HUES6 (cell line): ENCODE measurements around the gene DLST.
A peak's percentile ranks its signal among the peaks of the same experiment; 100 is the strongest.

Source experiments
- H3K27ac ChIP-seq: 2 replicates; pipeline ENCODE4 v1.7.0; 2013; ENCODE audit warnings: low read depth, mild to moderate bottlenecking, low read length, inconsistent platforms
- H3K27me3 ChIP-seq: 2 replicates; pipeline ENCODE4 v1.6.1; 2013; ENCODE audit warnings: low read length; ENCODE audit not compliant: control insufficient read depth, insufficient read depth
- H3K36me3 ChIP-seq: 2 replicates; pipeline ENCODE4 v1.6.1; 2013; ENCODE audit warnings: low read length; ENCODE audit not compliant: control insufficient read depth, insufficient read depth
- H3K4me1 ChIP-seq: 2 replicates; pipeline ENCODE4 v1.6.1; 2013; ENCODE audit warnings: low read length; ENCODE audit not compliant: control insufficient read depth, insufficient read depth
- H3K4me3 ChIP-seq: 2 replicates; pipeline ENCODE4 v1.5.1; 2013; ENCODE audit warnings: low read depth, low read length
- H3K9ac ChIP-seq: one replicate; pipeline ENCODE4 v1.6.1; 2013; ENCODE audit warnings: mild to moderate bottlenecking, low read length
- H3K9me3 ChIP-seq: 2 replicates; pipeline ENCODE4 v1.6.1; 2013; ENCODE audit warnings: low read depth, low read length; ENCODE audit not compliant: control insufficient read depth, insufficient read depth

Gene DLST

DNA sequence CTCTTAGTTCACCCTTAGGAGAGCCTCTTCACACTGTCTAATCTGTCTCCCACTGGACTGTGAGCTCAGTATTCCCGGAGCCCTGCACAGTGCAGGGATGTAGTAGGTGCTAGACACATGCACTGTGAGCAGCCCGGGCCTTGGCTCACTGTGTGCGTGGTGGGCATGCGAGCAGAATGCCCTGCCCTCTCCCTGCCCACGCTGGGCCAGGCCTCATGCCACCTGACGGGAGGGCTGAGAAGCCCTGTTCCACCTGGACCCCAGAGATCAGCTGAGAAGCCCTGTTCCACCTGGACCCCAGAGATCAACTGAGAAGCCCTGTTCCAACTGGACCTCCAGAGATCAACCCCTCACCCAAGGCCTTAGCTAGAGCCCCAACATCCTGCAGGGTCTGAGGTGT is 30.4 kb downstream of the DLST start:
- Histone ChIP-seq H3K4me1 (no peaks in the 10 kb centered on the region), H3K9me3 (no peaks in the 10 kb centered on the region), H3K27ac (no peak overlapping the region), H3K36me3 (peaks cover 5% of the 10 kb centered on the region), H3K4me3 (no peak overlapping the region), H3K9ac (no peak overlapping the region), H3K27me3 (no peaks in the 10 kb centered on the region)

DNA sequence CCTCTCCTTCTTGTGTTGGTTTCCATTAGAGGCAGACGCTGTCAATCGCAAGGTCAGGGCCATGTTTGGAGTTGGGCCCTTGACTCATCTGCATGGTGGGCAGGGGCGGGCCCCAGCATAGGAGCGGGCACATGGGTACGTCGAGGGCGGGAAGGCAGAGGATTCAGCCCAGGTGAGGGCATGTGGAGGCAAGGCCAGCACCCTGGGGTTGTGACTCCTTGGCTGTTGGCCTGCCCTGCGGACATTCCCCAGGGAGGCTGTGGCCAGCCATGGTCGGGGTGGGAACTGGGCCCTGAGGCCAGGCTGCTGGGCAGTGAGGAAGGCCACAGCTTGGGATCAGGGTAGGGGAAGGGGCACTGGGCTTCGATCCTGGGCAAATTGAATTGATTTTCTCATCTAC is 31.1 kb downstream of the DLST start:
- Histone ChIP-seq H3K9ac (no peak overlapping the region), H3K27ac (no peak overlapping the region), H3K4me1 (no peaks in the 10 kb centered on the region), H3K36me3 (no peaks in the 10 kb centered on the region), H3K9me3 (no peaks in the 10 kb centered on the region), H3K4me3 (no peak overlapping the region), H3K27me3 (no peaks in the 10 kb centered on the region)

DNA sequence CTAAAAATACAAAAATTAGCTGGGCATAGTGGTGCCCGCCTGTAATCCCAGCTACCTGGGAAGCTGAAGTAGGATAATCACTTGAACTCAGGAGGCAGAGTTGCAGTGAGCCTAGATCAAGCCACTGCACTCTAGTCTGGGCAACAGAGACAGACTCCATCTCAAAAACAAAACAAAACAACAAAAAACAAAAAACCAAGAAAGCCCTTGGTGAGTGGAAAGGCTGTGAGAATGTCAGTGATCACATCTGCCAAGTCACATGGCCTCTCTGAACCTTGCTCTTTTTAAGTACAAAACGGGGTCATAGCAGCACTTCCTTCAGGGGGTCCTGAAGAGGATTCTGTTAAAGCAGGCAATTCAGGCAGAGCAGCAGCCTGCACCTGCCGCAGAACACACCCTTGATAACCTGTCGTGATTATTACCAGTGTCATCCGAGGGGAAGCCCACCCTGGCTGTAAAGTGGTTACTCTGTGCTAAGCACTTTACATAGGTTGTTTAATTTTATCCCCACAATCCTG is 31.7 kb downstream of the DLST start:
- H3K9me3 ChIP-seq, result no peaks in the 10 kb centered on the region
- H3K9ac ChIP-seq, result no peak overlapping the region
- H3K27me3 ChIP-seq, result no peaks in the 10 kb centered on the region
- H3K27ac ChIP-seq, result no peak overlapping the region
- no peak overlapping the region for H3K4me3 ChIP-seq
- H3K4me1 ChIP-seq, result no peaks in the 10 kb centered on the region
- no peaks in the 10 kb centered on the region; the same call in 1 of the 2 replicates for H3K36me3 ChIP-seq

DNA sequence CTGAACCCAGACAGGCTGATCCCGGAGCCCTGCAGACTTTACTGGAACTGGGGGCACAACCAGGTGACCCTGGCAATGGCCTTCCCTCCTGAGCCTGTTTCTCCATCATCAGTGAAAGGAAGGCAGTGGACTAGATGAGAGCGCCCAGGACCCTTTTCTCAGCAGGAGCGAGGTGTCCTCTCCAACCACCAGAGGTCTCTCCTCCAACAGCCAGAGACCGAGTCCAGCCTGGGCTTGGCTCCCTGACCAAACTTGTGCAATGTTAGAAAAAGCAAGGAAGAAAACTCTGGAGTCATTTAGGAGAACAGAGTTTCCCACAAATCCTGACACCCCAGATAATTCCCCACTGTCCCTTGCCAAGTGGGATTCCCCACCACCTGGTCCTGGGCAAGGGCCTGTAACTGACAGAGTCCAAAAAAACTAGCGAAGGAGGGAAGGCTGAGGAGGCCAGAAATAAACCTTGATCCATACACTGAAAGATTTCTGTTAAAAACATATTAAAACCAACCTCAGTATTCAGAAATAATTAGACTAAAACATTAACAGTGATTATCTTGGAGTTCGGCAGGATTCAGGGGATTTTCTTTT is 32.4 kb downstream of the DLST start:
- H3K9me3 ChIP-seq, result no peaks in the 10 kb centered on the region
- no peak overlapping the region for H3K27ac ChIP-seq
- H3K4me3 ChIP-seq, result no peak overlapping the region
- peaks cover 2% of the 10 kb centered on the region for H3K36me3 ChIP-seq
- no peaks in the 10 kb centered on the region for H3K4me1 ChIP-seq
- H3K9ac ChIP-seq, result no peak overlapping the region
- H3K27me3 ChIP-seq, result no peaks in the 10 kb centered on the region

DNA sequence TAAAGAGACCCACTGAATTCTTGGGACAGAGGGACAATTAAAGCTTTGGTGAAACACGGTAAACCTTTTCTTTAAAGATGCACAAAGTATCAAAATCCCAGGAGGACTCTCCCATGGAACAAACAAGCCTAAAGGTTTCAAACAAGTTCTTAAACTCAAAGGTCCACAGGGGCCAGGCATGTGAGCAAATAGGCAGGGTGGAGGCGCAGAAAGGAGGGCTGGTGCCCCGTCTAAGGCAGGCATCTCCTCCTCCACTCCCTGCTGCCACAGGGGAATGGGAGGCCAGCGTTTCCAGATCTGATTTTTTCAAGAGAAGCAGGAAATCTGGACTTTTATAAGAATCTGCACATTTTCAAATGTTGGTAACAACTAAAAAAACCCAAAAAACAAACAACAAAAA is 33.7 kb downstream of the DLST start:
- no peaks in the 10 kb centered on the region for H3K9me3 ChIP-seq
- no peaks in the 10 kb centered on the region for H3K27me3 ChIP-seq
- no peaks in the 10 kb centered on the region for H3K4me1 ChIP-seq
- peaks cover 6% of the 10 kb centered on the region for H3K36me3 ChIP-seq
- H3K27ac ChIP-seq, result no peak overlapping the region
- H3K9ac ChIP-seq, result no peak overlapping the region
- no peak overlapping the region for H3K4me3 ChIP-seq

DNA sequence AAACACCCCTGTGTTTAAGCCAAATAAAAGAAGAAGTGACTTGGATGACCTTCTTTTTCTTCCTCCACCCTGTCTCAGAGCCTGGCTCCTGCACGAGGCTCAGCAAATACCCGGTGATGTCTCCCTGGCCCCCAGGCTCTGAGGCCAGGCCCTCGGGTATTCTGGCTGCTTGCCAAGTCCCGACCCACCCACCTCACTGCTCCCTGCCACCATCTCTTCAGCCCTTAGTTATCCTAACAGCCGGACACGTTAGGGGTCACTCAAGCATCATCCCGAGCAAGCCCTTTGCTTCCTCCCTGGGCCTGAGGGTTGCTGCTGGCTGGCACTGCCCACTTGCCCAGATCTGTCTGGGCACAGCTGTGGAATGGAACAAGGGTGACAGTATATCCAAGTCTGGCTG is 34.1 kb downstream of the DLST start:
- Histone ChIP-seq H3K27ac (no peak overlapping the region), H3K4me3 (no peak overlapping the region), H3K27me3 (no peaks in the 10 kb centered on the region), H3K9me3 (no peaks in the 10 kb centered on the region), H3K4me1 (no peaks in the 10 kb centered on the region), H3K36me3 (peaks cover 6% of the 10 kb centered on the region), H3K9ac (no peak overlapping the region)

DNA sequence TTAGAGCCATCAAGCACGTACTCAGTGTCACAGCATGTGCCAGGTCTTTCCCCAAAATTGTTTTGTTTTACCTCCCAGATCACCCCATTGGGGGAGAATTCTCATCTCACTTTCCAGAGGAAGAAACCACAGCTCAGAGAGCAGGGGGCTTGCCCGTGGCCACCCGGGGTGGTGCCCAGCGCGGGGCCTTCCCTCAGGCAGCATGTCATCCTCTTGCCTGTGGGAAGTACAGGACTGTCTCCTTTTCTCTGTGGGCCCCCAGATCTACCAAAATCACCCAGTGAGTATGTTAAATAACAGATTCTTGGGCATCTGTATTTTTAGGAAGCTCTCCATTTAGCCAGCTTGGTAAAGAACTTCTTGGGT is 35.4 kb downstream of the DLST start:
- Histone ChIP-seq H3K4me1 (0 out of 2 replicates have a peak, but pooled peaks cover under 1% of the 10 kb centered on the region), H3K9me3 (no peaks in the 10 kb centered on the region), H3K36me3 (peaks cover 6% of the 10 kb centered on the region), H3K27me3 (peaks cover 2% of the 10 kb centered on the region; the same call in 1 of the 2 replicates), H3K4me3 (no peak overlapping the region), H3K9ac (peak overlapping the region; percentile 17), H3K27ac (no peak overlapping the region)

DNA sequence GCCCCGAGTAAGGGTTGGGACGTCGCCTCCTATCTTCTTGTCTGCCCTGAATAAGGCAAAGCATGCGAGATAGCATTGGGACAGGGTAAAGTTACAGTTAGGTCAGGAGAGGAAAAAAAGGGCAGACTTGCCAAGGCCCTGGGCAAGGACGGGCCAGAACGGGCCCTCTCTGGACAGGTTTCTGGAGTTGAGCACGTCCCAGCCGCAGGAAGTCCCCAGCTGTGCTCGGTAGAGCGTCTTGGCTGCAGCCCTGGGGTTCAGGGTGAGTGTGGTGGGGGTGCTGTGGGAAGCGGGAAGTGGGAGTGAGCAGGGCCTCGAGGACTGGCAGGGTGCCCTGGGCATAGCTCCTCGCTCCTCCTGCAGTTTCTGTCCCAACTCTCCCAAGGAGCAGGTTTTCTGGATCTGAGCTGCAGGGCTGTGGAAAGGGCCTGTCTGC is 35.9 kb downstream of the DLST start:
- H3K27me3 ChIP-seq, result peaks cover 6% of the 10 kb centered on the region; the same call in 1 of the 2 replicates
- peaks cover 6% of the 10 kb centered on the region for H3K36me3 ChIP-seq
- peaks cover 4% of the 10 kb centered on the region for H3K4me1 ChIP-seq
- H3K27ac ChIP-seq, result no peak overlapping the region
- no peaks in the 10 kb centered on the region for H3K9me3 ChIP-seq
- H3K4me3 ChIP-seq, result no peak overlapping the region
- H3K9ac ChIP-seq, result no peak overlapping the region

DNA sequence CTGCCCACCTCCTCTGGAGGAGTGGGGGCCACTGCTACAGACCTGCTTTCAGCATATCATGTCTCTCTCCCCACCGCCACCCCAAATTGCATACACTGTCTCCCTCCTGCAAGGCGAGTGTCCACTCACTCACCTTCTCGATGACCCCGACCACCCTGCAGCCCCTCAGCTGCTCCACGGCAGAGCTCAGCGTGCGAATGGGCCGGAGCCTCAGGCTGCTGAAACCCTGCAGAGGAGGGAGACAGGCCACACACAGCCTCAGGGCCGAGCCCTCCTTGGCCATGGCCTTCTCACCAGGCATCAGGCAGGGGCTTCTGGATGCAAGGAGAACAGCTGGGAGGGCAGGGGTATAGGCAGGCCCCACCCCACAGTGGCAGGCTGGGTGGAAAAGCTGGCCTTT is 36.7 kb downstream of the DLST start:
- Histone ChIP-seq H3K9ac (no peak overlapping the region), H3K4me1 (peaks cover 4% of the 10 kb centered on the region), H3K36me3 (peaks cover 6% of the 10 kb centered on the region), H3K27ac (no peak overlapping the region), H3K9me3 (no peaks in the 10 kb centered on the region), H3K4me3 (no peak overlapping the region), H3K27me3 (peaks cover 6% of the 10 kb centered on the region; the same call in 1 of the 2 replicates)

DNA sequence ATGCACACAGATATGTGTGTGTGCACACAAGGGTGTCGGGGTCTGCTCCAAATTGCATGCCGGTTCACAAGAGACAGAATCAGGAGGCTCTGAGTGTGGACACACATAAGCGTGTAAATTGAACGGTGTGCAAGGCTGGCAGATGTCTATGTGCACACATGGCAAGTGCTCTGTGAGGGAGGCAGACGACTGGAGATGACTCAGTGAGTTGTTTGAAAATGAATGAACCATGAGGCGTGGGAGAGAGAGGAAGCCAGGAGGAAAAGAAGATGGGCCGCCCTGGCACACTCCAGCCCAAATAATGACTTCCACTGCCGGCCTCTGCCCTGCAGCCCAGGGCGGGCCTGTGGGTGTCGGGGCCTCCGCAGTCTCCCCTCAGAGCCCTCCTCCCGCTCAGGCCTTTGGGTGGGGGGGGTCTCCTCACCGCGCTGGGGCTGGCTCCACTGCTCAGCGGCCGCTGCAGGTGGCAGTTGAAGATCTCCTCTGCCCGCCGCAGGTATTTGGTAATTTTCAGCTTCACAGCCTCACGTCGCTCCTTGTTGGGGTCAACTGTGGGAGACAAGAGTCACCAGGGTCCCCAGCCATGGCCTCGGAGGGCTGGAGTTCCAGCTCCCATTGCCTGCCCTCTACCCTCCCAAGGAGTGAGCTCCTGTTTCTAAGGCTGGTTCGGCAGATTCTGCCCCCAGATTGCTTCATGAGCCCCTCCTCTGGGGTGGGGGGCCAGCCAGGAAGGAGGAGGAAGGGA is 37.9 kb downstream of the DLST start:
- Histone ChIP-seq H3K9ac (no peak overlapping the region), H3K4me1 (peaks cover 4% of the 10 kb centered on the region), H3K27ac (no peak overlapping the region), H3K36me3 (peaks cover 6% of the 10 kb centered on the region), H3K4me3 (no peak overlapping the region), H3K9me3 (no peaks in the 10 kb centered on the region), H3K27me3 (peaks cover 6% of the 10 kb centered on the region; the same call in 1 of the 2 replicates)

DNA sequence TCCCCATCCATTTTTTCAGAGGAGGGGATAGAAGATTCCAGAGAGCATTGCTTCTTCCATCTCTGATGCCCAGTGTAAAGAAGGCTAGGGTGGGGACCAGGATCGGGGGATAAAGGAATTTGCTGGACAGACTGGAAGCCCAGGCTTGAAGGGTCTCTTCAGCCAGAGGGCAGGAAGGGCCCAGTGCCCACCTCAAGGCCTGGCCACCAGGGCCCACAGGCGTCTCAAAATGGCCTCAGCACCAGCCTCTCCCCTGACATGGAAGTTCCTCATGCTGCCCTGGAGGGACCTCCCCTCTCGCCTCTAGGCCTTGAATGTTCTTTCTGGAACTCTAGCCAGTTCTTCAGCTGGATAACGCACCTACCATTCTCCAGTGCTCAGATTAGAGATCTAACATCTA is 38.6 kb downstream of the DLST start:
- Histone ChIP-seq H3K27ac (no peak overlapping the region), H3K4me1 (peaks cover 4% of the 10 kb centered on the region), H3K4me3 (no peak overlapping the region), H3K27me3 (peaks cover 6% of the 10 kb centered on the region; the same call in 1 of the 2 replicates), H3K36me3 (peaks cover 6% of the 10 kb centered on the region), H3K9ac (no peak overlapping the region), H3K9me3 (no peaks in the 10 kb centered on the region)
